H9 (cell line): ENCODE data around the gene SLF1. TPM values are rescaled to one million over a fixed set of nuclear protein-coding genes. Genes with fewer than 3 reads are reported as not detected.

ENCODE experiments used
- DNase-seq: peaks from one replicate; pipeline ENCODE4 v3.0.0-alpha.2; 2017
- H2AFZ ChIP-seq: one replicate; pipeline ENCODE4 v1.6.1; 2013; ENCODE audit warnings: mild to moderate bottlenecking, low read length, control low read depth, moderate library complexity
- H2AK5ac ChIP-seq: 2 replicates; pipeline ENCODE4 v1.6.1; 2013; ENCODE audit warnings: low read length, control low read depth, mixed read lengths; ENCODE audit not compliant: insufficient read length
- H2BK120ac ChIP-seq: one replicate; pipeline ENCODE4 v1.6.1; 2013; ENCODE audit warnings: low read depth, mild to moderate bottlenecking, low read length, control low read depth, inconsistent platforms; ENCODE audit not compliant: poor library complexity, severe bottlenecking
- H2BK12ac ChIP-seq: 2 replicates; pipeline ENCODE4 v1.6.1; 2013; ENCODE audit warnings: low read length, control low read depth, mixed read lengths, low read depth; ENCODE audit not compliant: insufficient read length
- H2BK15ac ChIP-seq: 2 replicates; pipeline ENCODE4 v1.6.1; 2013; ENCODE audit warnings: low read depth, low read length, control low read depth
- H2BK20ac ChIP-seq: one replicate; pipeline ENCODE4 v1.6.1; 2013; ENCODE audit warnings: low read depth, mild to moderate bottlenecking, low read length, control low read depth, inconsistent platforms; ENCODE audit not compliant: poor library complexity, severe bottlenecking
- H2BK5ac ChIP-seq: 2 replicates; pipeline ENCODE4 v1.6.1; 2013; ENCODE audit warnings: low read length, control low read depth, mixed read lengths; ENCODE audit not compliant: insufficient read length
- H3K14ac ChIP-seq: 2 replicates; pipeline ENCODE4 v1.6.1; 2013; ENCODE audit warnings: low read length, control low read depth; ENCODE audit not compliant: insufficient read depth
- H3K18ac ChIP-seq: 2 replicates; pipeline ENCODE4 v1.6.1; 2013; ENCODE audit warnings: low read depth, mild to moderate bottlenecking, mixed read lengths, low read length, control low read depth; ENCODE audit not compliant: insufficient read length
- H3K23ac ChIP-seq: 2 replicates; pipeline ENCODE4 v1.6.1; 2013; ENCODE audit warnings: low read length, control low read depth, mixed read lengths, low read depth; ENCODE audit not compliant: insufficient read length
- H3K23me2 ChIP-seq: 2 replicates; pipeline ENCODE4 v1.6.1; 2013; ENCODE audit warnings: low read depth, mild to moderate bottlenecking, mixed read lengths, low read length, control low read depth; ENCODE audit not compliant: insufficient read length, poor library complexity, severe bottlenecking
- H3K27ac ChIP-seq: 2 replicates; pipeline ENCODE4 v1.5.1; 2013; ENCODE audit warnings: low read length, control low read depth, mixed read lengths, low read depth; ENCODE audit not compliant: insufficient read length
- H3K27me3 ChIP-seq: 2 replicates; pipeline ENCODE4 v1.6.1; 2013; ENCODE audit warnings: low read length, control low read depth, inconsistent platforms; ENCODE audit not compliant: insufficient read depth
- H3K4ac ChIP-seq: 2 replicates; pipeline ENCODE4 v1.6.1; 2013; ENCODE audit warnings: low read depth, mild to moderate bottlenecking, control low read depth, inconsistent platforms, low read length, moderate library complexity
- H3K4me1 ChIP-seq: 2 replicates; pipeline ENCODE4 v1.6.1; 2013; ENCODE audit warnings: low read length, control low read depth, inconsistent platforms; ENCODE audit not compliant: insufficient read depth
- H3K4me2 ChIP-seq: 2 replicates; pipeline ENCODE4 v1.6.1; 2013; ENCODE audit warnings: low read length, control low read depth, mixed read lengths; ENCODE audit not compliant: insufficient read length, insufficient read depth
- H3K56ac ChIP-seq: 2 replicates; pipeline ENCODE4 v1.6.1; 2013; ENCODE audit warnings: low read depth, mild to moderate bottlenecking, mixed read lengths, low read length, control low read depth; ENCODE audit not compliant: insufficient read length
- H3K79me1 ChIP-seq: 2 replicates; pipeline ENCODE4 v1.6.1; 2013; ENCODE audit warnings: low read depth, mild to moderate bottlenecking, moderate library complexity, low read length, control low read depth, inconsistent platforms; ENCODE audit not compliant: insufficient read depth, poor library complexity, severe bottlenecking
- H3K79me2 ChIP-seq: 2 replicates; pipeline ENCODE4 v1.6.1; 2013; ENCODE audit warnings: low read length, control low read depth, inconsistent platforms; ENCODE audit not compliant: insufficient read depth
- H3K9ac ChIP-seq: 2 replicates; pipeline ENCODE4 v1.6.1; 2013; ENCODE audit warnings: low read length, control low read depth, mixed read lengths; ENCODE audit not compliant: insufficient read length; ENCODE audit errors: extremely low read depth
- H3K9me3 ChIP-seq: one replicate; pipeline ENCODE4 v1.6.1; 2013; ENCODE audit warnings: low read depth, low read length, inconsistent platforms; ENCODE audit not compliant: control insufficient read depth
- H3T11ph ChIP-seq: one replicate; pipeline ENCODE4 v1.6.1; 2013; ENCODE audit warnings: mild to moderate bottlenecking, low read length, control low read depth, inconsistent platforms
- H4K20me1 ChIP-seq: one replicate; pipeline ENCODE4 v1.6.1; 2013; ENCODE audit not compliant: control insufficient read depth, insufficient read length, insufficient read depth
- H4K5ac ChIP-seq: 2 replicates; pipeline ENCODE4 v1.6.1; 2013; ENCODE audit warnings: low read depth, mild to moderate bottlenecking, mixed read lengths, low read length, control low read depth; ENCODE audit not compliant: insufficient read length
- H4K8ac ChIP-seq: replicated peaks from 2 replicates; pipeline ENCODE4 v1.6.1; 2013; ENCODE audit warnings: low read length, control low read depth, mixed read lengths, low read depth; ENCODE audit not compliant: insufficient read length
- H4K91ac ChIP-seq: 2 replicates; pipeline ENCODE4 v1.6.1; 2013; ENCODE audit warnings: low read depth, mild to moderate bottlenecking, moderate library complexity, mixed read lengths, low read length, control low read depth; ENCODE audit not compliant: insufficient read length
- H3K27ac Mint-ChIP-seq, 3 experiments: 2 replicates in 2 of 3; 3 replicates in 1 of 3; pipeline ENCODE4 v1.8.0; 2020 to 2021; ENCODE audit warnings: mixed read lengths in 3 of 3, mild to moderate bottlenecking in 1 of 3, moderate library complexity in 1 of 3
- H3K27me3 Mint-ChIP-seq: 2 replicates; pipeline ENCODE4 v1.8.0; 2021; ENCODE audit warnings: low read depth, mild to moderate bottlenecking, moderate library complexity, mixed read lengths
- H3K36me3 Mint-ChIP-seq, 3 experiments: 2 replicates in 2 of 3; 3 replicates in 1 of 3; pipeline ENCODE4 v1.8.0; 2020 to 2021; ENCODE audit warnings: low read depth in 3 of 3, mixed read lengths in 3 of 3; ENCODE audit not compliant: insufficient read depth in 1 of 3
- H3K4me1 Mint-ChIP-seq, 2 experiments: 2 replicates each; pipeline ENCODE4 v1.8.0; 2020; ENCODE audit warnings: mixed read lengths in 2 of 2
- H3K4me3 Mint-ChIP-seq, 2 experiments: 2 replicates in 1 of 2; 3 replicates in 1 of 2; pipeline ENCODE4 v1.8.0; 2020 to 2021; ENCODE audit warnings: mild to moderate bottlenecking in 2 of 2, mixed read lengths in 2 of 2, moderate library complexity in 1 of 2
- H3K9me3 Mint-ChIP-seq, 2 experiments: 2 replicates in 1 of 2; 3 replicates in 1 of 2; pipeline ENCODE4 v1.8.0; 2020; ENCODE audit warnings: mild to moderate bottlenecking in 2 of 2, mixed read lengths in 2 of 2, moderate library complexity in 1 of 2
- CTCF ChIP-seq: fragments of 200-600 bp; sonication (generic); conservative IDR thresholded peaks from 3 replicates; pipeline ENCODE4 v1.8.0; 2021; ENCODE audit warnings: antibody characterized with exemption, mild to moderate bottlenecking
- WGBS: extraction: QIAGEN DNeasy Blood & Tissue Kit; methylation state at CpG from one replicate; pipeline ENCODE4 v1.1.7; 2013; ENCODE audit warnings: missing lambda C conversion rate, low lambda C conversion rate, mixed read lengths; ENCODE audit not compliant: insufficient read length; ENCODE audit errors: extremely low coverage; 5-methylcytosine and 5-hydroxymethylcytosine counted together
- total RNA-seq: library from RNA; stranded (reverse); gene quantifications from 2 replicates; pipeline ENCODE4 v1.2.1, GENCODE V29; 2021

SLF1 gene
- total RNA-seq, 1 experiment from 2014 or later: 12.5 TPM

GRCh38 chr5:94702729-94703128 is 84.3 kb downstream of the SLF1 start:
- H3K9me3 Mint-ChIP-seq: no peaks in the 10 kb centered on the region; a peak in 2 of 5 replicates
- H3K36me3 Mint-ChIP-seq: peaks cover 16 to 21% (median 16%) of the 10 kb centered on the region in 3 experiments
- Histone ChIP-seq H3K27me3 (no peaks in the 10 kb centered on the region), H3K56ac (no peak overlapping the region), H2BK120ac (no peak overlapping the region), H4K8ac (no peak overlapping the region), H2AK5ac (no peak overlapping the region), H2BK5ac (no peak overlapping the region), H2AFZ (no peak overlapping the region), H2BK12ac (no peak overlapping the region), H3K27ac (no peak overlapping the region), H2BK20ac (no peak overlapping the region), H3K4me1 (no peaks in the 10 kb centered on the region), H4K5ac (no peak overlapping the region), H3K9me3 (no peaks in the 10 kb centered on the region), H3K4ac (no peak overlapping the region), H3K79me2 (no peaks in the 10 kb centered on the region), H3K18ac (no peak overlapping the region), H3K14ac (no peak overlapping the region), H3K4me2 (no peak overlapping the region), H4K91ac (no peak overlapping the region), H3K23ac (no peak overlapping the region), H3K79me1 (no peaks in the 10 kb centered on the region), H3K23me2 (no peaks in the 10 kb centered on the region), H2BK15ac (no peak overlapping the region), H4K20me1 (no peaks in the 10 kb centered on the region), H3K9ac (no peak overlapping the region), H3T11ph (no peak overlapping the region)
- TF ChIP-seq CTCF: no peak
- H3K4me1 Mint-ChIP-seq: peaks cover 5 to 10% of the 10 kb centered on the region in 2 experiments; a peak in 3 of 4 replicates
- WGBS: no CpG with 5 or more reads among the region's 1 CpG
- no peak overlapping the region; a peak in 1 of 7 replicates for H3K27ac Mint-ChIP-seq
- DNase-seq: no peak
- no peak overlapping the region for H3K4me3 Mint-ChIP-seq
- H3K27me3 Mint-ChIP-seq: no peaks in the 10 kb centered on the region
